Right lobe of liver (tissue), 6 donors: ENCODE results near the gene ALOX15. TPM values are rescaled to one million over a fixed set of nuclear protein-coding genes. Genes with fewer than 3 reads are reported as not detected.

Experiments used
- ATAC-seq, 4 donors: fragments of 200-7000 bp; cut with Tn5 transposase; one replicate each; pipeline ENCODE4 v1.9.1; 2020; ENCODE audit warnings: mild to moderate bottlenecking in 4 of 4, moderate library complexity in 4 of 4
- DNase-seq, 3 donors: peaks; one replicate each; pipeline ENCODE4 v3.0.0-alpha.2; 2020
- H3K27ac ChIP-seq, 3 donors: fragments of 200-600 bp; one replicate each; pipeline ENCODE4 v1.8.0; 2022
- H3K27me3 ChIP-seq, 2 donors: fragments of 200-600 bp; one replicate each; pipeline ENCODE4 v1.8.0; 2022
- H3K36me3 ChIP-seq, 4 donors: fragments of 200-600 bp; sonication (generic) in 1 of 4; one replicate each; pipeline versions ENCODE4 v1.5.1 to v1.8.0; 2017 to 2022; ENCODE audit warnings: control low read depth in 1 of 4
- H3K4me1 ChIP-seq, 4 donors: fragments of 200-600 bp; sonication (generic) in 1 of 4; one replicate each; pipeline versions ENCODE4 v1.5.1 to v1.8.0; 2017 to 2022; ENCODE audit warnings: control low read depth in 1 of 4
- H3K4me3 ChIP-seq, 3 donors: fragments of 200-600 bp; one replicate each; pipeline ENCODE4 v1.8.0; 2022
- H3K9me3 ChIP-seq, 4 donors: fragments of 200-600 bp; sonication (generic) in 1 of 4; one replicate each; pipeline versions ENCODE4 v1.5.1 to v1.8.0; 2017 to 2022; ENCODE audit warnings: control low read depth in 1 of 4
- CTCF ChIP-seq, 4 donors: fragments of 200-600 bp in 3 of 4; fragments of 450-650 bp in 1 of 4; IDR thresholded peaks; one replicate each; pipeline versions ENCODE4 v1.5.1 to v1.8.0; 2016 to 2022; ENCODE audit warnings: antibody characterized with exemption in 4 of 4, mild to moderate bottlenecking in 2 of 4
- POLR2A ChIP-seq: fragments of 450-650 bp; IDR thresholded peaks from one replicate; pipeline ENCODE4 v1.6.1; 2017; ENCODE audit warnings: antibody characterized with exemption, mild to moderate bottlenecking
- WGBS: methylation state at CpG from one replicate; pipeline ENCODE4 v1.1.6; 2018; ENCODE audit warnings: low coverage, low lambda C conversion rate; ENCODE audit not compliant: insufficient coverage; ENCODE audit errors: missing lambda C conversion rate; 5-methylcytosine and 5-hydroxymethylcytosine counted together
- intact Hi-C, 2 donors: fragments of 100-400 bp; cut with DNase I; formaldehyde crosslinking; loops; one replicate each; pipeline versions ENCODE4 v1.11.2 to v1.14.1; 2022
- total RNA-seq, 6 experiments: library from RNA; depleted of rRNA in 2 of 6; stranded (reverse); fragments of >200 nt in 2 of 6; fragmentation: NEBNext Ultra II Directional in 3 of 6; extraction: Animal tissue kit (Norgen Biotek cat#: 25700) in 3 of 6; gene quantifications; one replicate each; pipeline versions ENCODE4 v1.1.0 to v1.2.4, GENCODE V29; 2016 to 2023
- donor health status: DM: no; HTN: yes; CAD: no.
- donor health status: DM: no; HTN: no; CAD: no.
- donor health status: DM: no; HTN: no; CAD: no.
- donor health status: DM: no; HTN: yes; CAD: no.
- donor health status: DM: no; HTN: yes; CAD: no.

ALOX15 gene
- total RNA-seq, 6 experiments from 2014 or later = 0.09 to 0.53 (median 0.28) TPM; not detected in 2

- TF ChIP-seq CTCF (IDR thresholded peaks at IDR 0.05) (no peak), POLR2A (no peak)
- no peaks in the 10 kb centered on the region for H3K4me1 ChIP-seq
- no peaks in the 10 kb centered on the region for H3K27me3 ChIP-seq
- H3K36me3 ChIP-seq = no peaks in the 10 kb centered on the region
- no peak overlapping the region for H3K27ac ChIP-seq
- H3K9me3 ChIP-seq = no peaks in the 10 kb centered on the region
- 75% methylated on average over 3 of the region's 7 CpGs for WGBS
- DNase-seq (no peak), ATAC-seq (no peak)
- no peak overlapping the region for H3K4me3 ChIP-seq
- intact Hi-C loops = no loop called here
Observed at GRCh38 chr17:4632581-4632920, 8.9 kb downstream of the ALOX15 start.

GRCh38 chr17:4631836-4632580, 9.5 kb downstream of the ALOX15 start:
- H3K9me3 ChIP-seq = no peaks in the 10 kb centered on the region
- no peak for ATAC-seq

GRCh38 chr17:4631431-4631830, 10.0 kb downstream of the ALOX15 start:
- DNase-seq = no peak
- Histone ChIP-seq H3K4me3 (no peak overlapping the region), H3K9me3 (no peaks in the 10 kb centered on the region), H3K27me3 (no peaks in the 10 kb centered on the region), H3K27ac (no peak overlapping the region), H3K36me3 (no peaks in the 10 kb centered on the region), H3K4me1 (no peaks in the 10 kb centered on the region)
- 88% methylated on average over 7 of the region's 8 CpGs for WGBS
- ATAC-seq = no peak
- TF ChIP-seq POLR2A (no peak), CTCF (IDR thresholded peaks at IDR 0.05) (no peak)
- intact Hi-C loops = no loop called here

More at GRCh38 chr17:4631836-4632580, 9.5 kb downstream of the ALOX15 start:
- Histone ChIP-seq H3K4me3 (no peak overlapping the region), H3K27me3 (no peaks in the 10 kb centered on the region), H3K27ac (no peak overlapping the region), H3K36me3 (no peaks in the 10 kb centered on the region), H3K4me1 (no peaks in the 10 kb centered on the region)
- intact Hi-C loops = no loop called here
- no peak for DNase-seq
- TF ChIP-seq CTCF (IDR thresholded peaks at IDR 0.05) = no peak
- TF ChIP-seq POLR2A = no peak
- 72% methylated on average over 11 of the region's 21 CpGs for WGBS

GRCh38 chr17:4626734-4627256, 14.7 kb downstream of the ALOX15 start:
- no peak overlapping the region for H3K27ac ChIP-seq
- DNase-seq = no peak
- H3K4me1 ChIP-seq = no peaks in the 10 kb centered on the region
- TF ChIP-seq POLR2A (no peak), CTCF (IDR thresholded peaks at IDR 0.05) (no peak)
- H3K4me3 ChIP-seq = no peak overlapping the region
- 61% methylated on average over 4 of the region's 4 CpGs for WGBS
- intact Hi-C loops = loop anchor here (5.0 to 10.0 kb wide), 2 partner anchors 52 to 59 kb away; no protein-coding TSS in a partner anchor
- no peaks in the 10 kb centered on the region for H3K9me3 ChIP-seq
- no peaks in the 10 kb centered on the region for H3K27me3 ChIP-seq
- ATAC-seq = no peak
- H3K36me3 ChIP-seq = no peaks in the 10 kb centered on the region
